HG03066 (cell line): ENCODE data around the gene ALKBH5.

ENCODE experiments used
- ATAC-seq: cut with Tn5 transposase; IDR thresholded peaks from one replicate; pipeline ENCODE4 v1.9.1; 2021; ENCODE audit warnings: low read depth; ENCODE audit not compliant: unreplicated experiment

The ALKBH5 gene

DNA sequence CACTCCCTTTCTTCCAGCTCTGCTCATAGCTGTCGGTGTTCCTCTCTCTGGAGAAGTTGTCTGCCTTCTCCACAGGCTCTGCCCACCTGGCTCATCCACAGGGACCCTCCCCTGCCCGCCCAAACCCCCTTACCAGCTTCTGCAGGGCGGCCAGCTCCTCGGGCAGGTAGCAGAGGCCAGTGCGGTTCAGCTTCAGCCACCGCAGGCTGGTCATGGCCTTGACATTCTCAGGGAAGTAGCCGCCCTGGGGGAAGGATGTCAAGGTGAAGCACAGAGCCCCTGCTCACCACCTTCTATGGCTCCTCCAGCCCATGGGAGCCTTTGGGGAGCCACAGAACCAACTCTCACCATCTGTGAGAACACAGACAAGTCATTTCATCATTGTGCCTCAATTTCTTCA, 73.1 kb downstream of the ALKBH5 start:
- no peak for ATAC-seq

DNA sequence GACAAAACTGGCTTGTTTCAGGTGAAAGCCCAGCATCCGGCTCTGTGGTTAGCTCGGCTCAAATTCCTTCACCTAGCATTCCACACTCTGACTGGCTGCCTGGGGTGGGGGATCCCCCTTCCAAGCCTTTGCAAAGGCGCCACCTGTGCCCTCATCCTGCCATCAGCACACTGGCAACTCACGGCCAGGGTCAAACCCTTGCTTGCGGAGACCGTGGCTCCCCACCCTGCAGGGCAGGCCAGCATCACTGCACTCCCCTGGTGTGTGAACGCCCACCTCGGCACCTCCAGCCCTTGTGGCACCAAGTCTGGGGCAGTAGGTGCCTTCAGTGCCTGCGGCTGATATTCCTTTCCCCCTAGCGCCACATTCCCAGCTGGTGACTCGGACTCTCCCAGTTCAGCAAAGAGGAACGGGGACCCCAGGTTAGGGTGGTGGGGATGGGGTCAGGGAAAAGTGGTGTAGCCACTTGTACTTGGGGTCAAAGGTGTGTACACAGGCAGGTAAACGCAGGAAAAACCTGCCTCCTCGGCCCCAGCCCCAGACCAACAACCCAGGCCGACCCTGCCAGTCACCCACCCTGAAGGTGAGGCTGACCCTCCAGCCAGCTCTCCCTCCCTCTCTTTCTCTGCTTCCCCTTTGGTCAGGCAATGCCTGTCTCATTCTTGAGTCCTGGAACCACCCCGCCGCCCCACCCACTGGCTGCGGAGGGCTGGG, 73.8 kb downstream of the ALKBH5 start:
- ATAC-seq = no peak

DNA sequence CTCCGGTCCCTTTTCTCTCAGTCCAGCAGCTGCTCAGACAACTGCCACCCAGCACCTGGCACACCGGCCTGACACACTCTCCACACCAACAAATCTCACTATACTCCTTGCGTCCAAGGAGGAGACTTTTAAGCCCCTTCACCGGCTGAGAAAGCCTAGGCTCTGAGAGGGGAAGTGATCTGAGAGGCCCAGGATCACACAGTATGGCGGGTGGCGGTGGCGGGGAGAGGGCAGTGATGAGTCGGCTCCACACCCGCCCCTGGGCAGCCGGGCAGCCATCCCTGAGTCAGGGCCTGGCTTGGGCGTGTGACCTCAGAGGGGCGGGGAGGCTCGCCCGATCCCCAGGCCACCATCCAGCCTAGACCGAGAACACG, 74.3 kb downstream of the ALKBH5 start:
- ATAC-seq = no peak

DNA sequence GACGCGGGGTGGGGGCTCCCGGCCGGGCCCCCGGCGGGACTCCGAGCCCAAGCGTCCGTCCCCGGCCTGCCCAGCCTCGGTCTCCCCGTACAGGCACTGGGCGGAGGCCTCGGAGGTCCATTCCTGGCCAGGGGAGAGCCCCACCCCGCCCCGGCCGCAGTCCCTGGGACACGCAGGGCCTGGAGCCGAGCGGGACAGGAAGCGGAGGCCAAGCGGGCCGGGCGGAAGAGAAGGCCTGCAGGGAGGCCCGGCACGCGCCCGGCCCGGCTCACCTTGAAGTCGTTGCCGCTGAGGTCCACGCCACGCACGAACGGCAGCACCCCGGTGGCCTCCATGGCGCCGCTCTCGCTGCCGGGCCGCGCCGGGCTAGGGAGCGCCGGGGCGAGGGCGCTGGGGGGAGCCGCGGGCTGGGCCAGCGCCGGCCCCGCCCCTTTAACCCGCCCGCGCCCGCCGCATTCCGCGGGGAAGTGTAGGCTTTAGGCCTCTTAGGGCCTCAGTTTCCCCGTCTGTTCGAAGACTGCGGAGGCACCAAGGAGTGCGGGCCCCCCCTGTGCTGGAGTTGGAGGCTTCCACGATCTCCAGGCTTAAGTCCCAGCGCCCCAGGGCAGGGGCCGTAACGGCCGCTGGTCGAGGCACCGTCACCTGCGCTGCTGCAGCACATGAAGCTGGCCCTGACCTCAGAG, 74.9 kb downstream of the ALKBH5 start, which contains the start of gene FLII:
FLII (minus strand) TSS at position 383 of the 683 bp plus-strand sequence; CDS start at position 335, 48 bp downstream.
- ATAC-seq = no peak
